ENCODE data around the gene FCSK. TPM values are rescaled to one million over a fixed set of nuclear protein-coding genes. Genes with fewer than 3 reads are reported as not detected.
"Not testable (repeated sequence)": the region's sequence is repeated elsewhere in the genome, so short reads cannot be mapped to it uniquely, and the experiment has no call there.

The FCSK gene
- total RNA-seq (10 to 100 TPM; 20.4 to 20.7 TPM), polyA plus RNA-seq (ENCODE audit: insufficient read length in 6 of 6) (10 to 100 TPM; 11.0 to 17.8 (median 14.3) TPM)
- long read RNA-seq, donor 1, partial matches to known transcripts = 5 of 5 reads
- long read RNA-seq, donor 1, other reads (novel, unspliced or antisense) = 0 of 5 reads
- long read RNA-seq, donor 2, partial matches to known transcripts = 21 of 32 reads
- long read RNA-seq, donor 2, other reads (novel, unspliced or antisense) = 11 of 32 reads
- long read RNA-seq, donor 3 = 0 reads
- long read RNA-seq, donor 4, partial matches to known transcripts = 1 of 2 reads
- long read RNA-seq, donor 4, other reads (novel, unspliced or antisense) = 1 of 2 reads
- long read RNA-seq, donor 5 = 0 reads
- long read RNA-seq, donor 6 = 0 reads
- long read RNA-seq, donor 7 = 0 reads
- long read RNA-seq, donor 8, partial matches to known transcripts = 23 of 30 reads
- long read RNA-seq, donor 8, other reads (novel, unspliced or antisense) = 7 of 30 reads
- long read RNA-seq, donor 9 = 0 reads
- long read RNA-seq, donor 10, partial matches to known transcripts = 1 of 2 reads
- long read RNA-seq, donor 10, other reads (novel, unspliced or antisense) = 1 of 2 reads
- long read RNA-seq, donor 11 = 0 reads
- long read RNA-seq, donor 12, full-length matches to known transcripts = 1 of 1 reads
- long read RNA-seq, donor 12, partial matches to known transcripts = 0 of 1 reads
- long read RNA-seq, donor 12, other reads (novel, unspliced or antisense) = 0 of 1 reads

DNA sequence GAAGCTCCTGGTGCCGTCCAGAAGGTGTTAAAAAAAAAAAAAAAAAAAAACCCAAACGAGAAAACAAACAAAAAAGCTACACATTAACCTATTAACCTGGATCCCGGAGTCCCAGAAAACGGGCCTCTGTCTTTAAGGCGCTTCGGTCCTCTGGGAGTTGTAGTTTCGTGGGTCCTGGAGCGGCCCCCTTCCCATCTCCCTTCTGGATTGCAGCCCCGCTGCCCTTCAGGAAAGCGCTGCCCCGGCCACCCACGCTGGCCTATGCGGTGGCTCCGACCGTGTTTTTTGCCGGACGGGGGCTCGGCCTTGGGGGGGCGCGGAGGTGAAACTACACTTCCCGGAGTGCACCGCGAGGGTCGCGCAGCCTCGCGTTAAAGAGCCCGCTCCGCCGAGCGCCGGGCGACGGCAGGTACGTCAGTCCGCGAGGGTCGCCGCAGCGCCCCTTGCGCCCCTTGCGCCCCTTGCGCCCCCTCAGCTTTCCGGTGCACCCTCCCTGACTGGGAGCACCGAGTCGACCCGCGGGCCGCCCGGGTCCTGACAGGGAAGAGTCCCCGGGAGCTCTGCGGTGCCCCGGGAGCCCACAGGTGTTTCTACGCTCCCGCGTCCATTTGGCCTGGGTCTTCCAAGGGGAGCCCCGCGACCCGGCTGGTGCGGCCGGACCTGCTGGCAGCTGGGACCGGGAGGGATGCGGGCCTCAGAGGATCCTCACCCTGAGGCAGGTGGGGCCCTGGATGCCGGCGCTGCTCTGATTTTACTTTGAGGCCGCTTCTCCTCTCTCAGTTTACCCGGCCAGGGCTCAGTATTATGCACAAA is at the start of gene FCSK:
Gene FCSK (plus strand): TSS at position 374 of the 813 bp plus-strand sequence. CDS start 8,596 bp downstream, outside the sequence.
- H3K27ac ChIP-seq = peak within 1 kb of the TSS; percentile 90 to 97
- peaks cover 0 to 10% of the 10 kb centered on the region in 2 donors for H3K27me3 ChIP-seq
- intact Hi-C loops (cut with DNase I) = no loop called here
- H3K4me1 ChIP-seq = peaks cover 5 to 15% of the 10 kb centered on the region in 2 donors
- ATAC-seq (peak; percentile 95), DNase-seq (peak; percentile 69 to 91 (median 74))
- no peaks in the 10 kb centered on the region for H3K9me3 ChIP-seq
- H3K4me3 ChIP-seq = peak within 1 kb of the TSS; percentile 94 to 98
- no peak for TF ChIP-seq CTCF (IDR thresholded peaks at IDR 0.05)
- H3K36me3 ChIP-seq = no peaks in the 10 kb centered on the region

- DNase-seq; intact Hi-C loops (cut with DNase I): not testable (repeated sequence)
- peaks cover 0 to 47% of the 10 kb centered on the region in 2 donors for H3K4me1 ChIP-seq
These were observed 48.3 kb upstream of the FCSK start for GRCh38 chr16:70406104-70406503.

DNA sequence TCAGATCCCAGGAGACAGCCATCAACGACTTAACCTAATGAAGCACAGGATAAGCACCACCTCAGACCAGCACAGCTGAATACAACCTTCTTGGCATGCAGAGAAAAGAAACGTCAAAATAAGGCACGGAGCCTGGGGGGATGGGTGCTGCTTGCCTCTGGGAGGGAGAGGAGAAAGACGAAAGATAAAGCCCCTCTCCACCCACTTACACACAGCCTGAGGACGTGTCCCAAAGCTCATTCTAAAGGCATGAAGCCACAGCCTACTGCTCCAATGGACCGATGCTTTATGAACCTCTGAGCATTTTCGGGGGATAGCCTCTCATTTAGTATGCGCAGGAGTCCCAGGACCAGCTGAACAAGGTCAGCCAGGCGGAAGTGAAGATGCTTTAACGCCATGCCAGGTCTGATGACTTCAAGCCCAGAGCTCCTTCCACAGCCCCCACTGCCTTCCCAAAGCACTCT is 46.6 kb upstream of the FCSK start:
- no peak for ATAC-seq
- peaks cover 0 to 41% of the 10 kb centered on the region in 2 donors for H3K4me1 ChIP-seq
- H3K36me3 ChIP-seq = peaks cover 0 to 12% of the 10 kb centered on the region in 2 donors
- TF ChIP-seq CTCF (IDR thresholded peaks at IDR 0.05) = no peak
- no peaks in the 10 kb centered on the region for H3K27me3 ChIP-seq
- DNase-seq = no peak
- no peak overlapping the region for H3K27ac ChIP-seq
- no peak overlapping the region for H3K4me3 ChIP-seq
- H3K9me3 ChIP-seq = no peaks in the 10 kb centered on the region
- intact Hi-C loops (cut with DNase I) = no loop called here

More at GRCh38 chr16:70406104-70406503, 48.3 kb upstream of the FCSK start:
- H3K27ac ChIP-seq, H3K9me3 ChIP-seq, H3K36me3 ChIP-seq, H3K27me3 ChIP-seq, H3K4me3 ChIP-seq, ATAC-seq: not testable (repeated sequence)

GRCh38 chr16:70410734-70411133 is 43.7 kb upstream of the FCSK start:
- DNase-seq (no peak), ATAC-seq (no peak)
- intact Hi-C loops (cut with DNase I) = no loop called here
- peaks cover 0 to 13% of the 10 kb centered on the region in 2 donors for H3K4me1 ChIP-seq
- no peaks in the 10 kb centered on the region for H3K9me3 ChIP-seq
- peaks cover 0 to 12% of the 10 kb centered on the region in 2 donors for H3K36me3 ChIP-seq
- no peak overlapping the region for H3K27ac ChIP-seq
- no peak overlapping the region for H3K4me3 ChIP-seq
- no peak for TF ChIP-seq CTCF (IDR thresholded peaks at IDR 0.05)
- no peaks in the 10 kb centered on the region for H3K27me3 ChIP-seq

DNA sequence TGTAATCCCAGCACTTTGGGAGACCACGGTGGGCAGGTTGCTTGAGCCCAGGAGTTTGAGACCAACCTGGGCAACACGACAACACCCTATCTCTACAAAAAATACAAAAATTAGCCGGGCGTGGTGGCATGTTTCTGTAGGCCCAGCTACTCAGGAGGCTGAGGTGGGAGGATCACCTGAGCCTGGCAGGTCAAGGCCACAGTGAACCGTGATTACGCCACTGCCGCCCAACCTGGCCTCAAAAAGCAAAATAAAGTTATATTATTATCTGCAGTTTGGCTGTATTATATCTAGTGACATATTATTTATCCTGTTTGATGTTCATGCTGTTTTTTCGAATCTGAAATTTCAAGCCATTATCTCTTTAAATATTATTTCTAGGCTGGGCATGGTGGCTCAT is 42.0 kb upstream of the FCSK start:
- Histone ChIP-seq H3K4me3 (no peak overlapping the region), H3K9me3 (no peaks in the 10 kb centered on the region), H3K27ac (no peak overlapping the region), H3K4me1 (peaks cover 0 to 10% of the 10 kb centered on the region in 2 donors), H3K27me3 (no peaks in the 10 kb centered on the region), H3K36me3 (peaks cover 0 to 12% of the 10 kb centered on the region in 2 donors)
- intact Hi-C loops (cut with DNase I) = no loop called here
- no peak for TF ChIP-seq CTCF (IDR thresholded peaks at IDR 0.05)
- ATAC-seq (no peak), DNase-seq (no peak)

GRCh38 chr16:70413572-70413971 is 40.8 kb upstream of the FCSK start:
- H3K36me3 ChIP-seq = peaks cover 0 to 12% of the 10 kb centered on the region in 2 donors
- ATAC-seq; H3K27ac ChIP-seq; H3K9me3 ChIP-seq; intact Hi-C loops (cut with DNase I); H3K4me3 ChIP-seq; H3K27me3 ChIP-seq; DNase-seq: not testable (repeated sequence)
- H3K4me1 ChIP-seq = peaks cover 3 to 14% of the 10 kb centered on the region in 2 donors
